ENCODE data around the gene CCDC13. TPM values are rescaled to one million over a fixed set of nuclear protein-coding genes. Genes with fewer than 3 reads are reported as not detected.

CCDC13 gene
- total RNA-seq, 4 donors from 2014 or later, result 0.27 to 33.3 (median 13.6) TPM

- Histone ChIP-seq H3K9me3 (no peaks in the 10 kb centered on the region), H3K4me1 (peaks cover 0 to 15% (median 5%) of the 10 kb centered on the region in 4 donors), H3K27me3 (no peaks in the 10 kb centered on the region), H3K36me3 (no peaks in the 10 kb centered on the region), H3K27ac (no peak overlapping the region), H3K4me3 (no peak overlapping the region)
- TF ChIP-seq CTCF (IDR thresholded peaks at IDR 0.05) (no peak), POLR2AphosphoS5 (IDR thresholded peaks at IDR 0.05) (no peak), EP300 (IDR thresholded peaks at IDR 0.05; ENCODE audit: low read depth) (no peak), POLR2A (IDR thresholded peaks at IDR 0.05) (no peak)
- intact Hi-C loops (cut with DNase I; ENCODE audit: low total_unique reads) (no loop called here), in situ Hi-C loops (cut with MboI; ENCODE audit: low pct_ligation_motif_present in 1 of 4, low pct_unique_long_range_greater_than_20kb in 1 of 4, low sequenced_read_pairs in 3 of 4) (loop anchor here in 1 of 4 donors (25.0 kb wide), 1 partner anchor 177 kb away; the partner anchor contains the start of genes SEC22C and SS18L2)
- DNase-seq, result no peak
- WGBS, 2 donors (ENCODE audit: low coverage in 1 of 2), result 75% methylated on average over 3 of the region's 3 CpGs; no CpG with 5 or more reads in 1 of the 2 donors
These were observed 8.3 kb downstream of the CCDC13 start for GRCh38 chr3:42764561-42765295.

GRCh38 chr3:42764115-42764514, 8.9 kb downstream of the CCDC13 start:
- no peak overlapping the region for H3K27ac ChIP-seq
- in situ Hi-C loops (cut with MboI; ENCODE audit: low pct_ligation_motif_present in 1 of 4, low pct_unique_long_range_greater_than_20kb in 1 of 4, low sequenced_read_pairs in 3 of 4) (loop anchor here in 1 of 4 donors (25.0 kb wide), 1 partner anchor 177 kb away; the partner anchor contains the start of genes SEC22C and SS18L2), intact Hi-C loops (cut with DNase I; ENCODE audit: low total_unique reads) (no loop called here)
- H3K4me3 ChIP-seq, result no peak overlapping the region
- 44 to 50% methylated on average over 3 of the region's 3 CpGs for WGBS, 2 donors (ENCODE audit: low coverage in 1 of 2)
- H3K27me3 ChIP-seq, result no peaks in the 10 kb centered on the region
- DNase-seq, result no peak
- no peaks in the 10 kb centered on the region for H3K9me3 ChIP-seq
- peaks cover 0 to 15% (median 5%) of the 10 kb centered on the region in 4 donors for H3K4me1 ChIP-seq
- TF ChIP-seq POLR2AphosphoS5 (IDR thresholded peaks at IDR 0.05), result no peak
- no peaks in the 10 kb centered on the region for H3K36me3 ChIP-seq

- Histone ChIP-seq H3K36me3 (no peaks in the 10 kb centered on the region), H3K4me3 (no peak overlapping the region), H3K9me3 (no peaks in the 10 kb centered on the region), H3K27ac (no peak overlapping the region), H3K27me3 (no peaks in the 10 kb centered on the region), H3K4me1 (peaks cover 0 to 15% (median 5%) of the 10 kb centered on the region in 4 donors)
- 44 to 46% methylated on average over 2 of the region's 2 CpGs for WGBS, 2 donors (ENCODE audit: low coverage in 1 of 2)
- in situ Hi-C loops (cut with MboI; ENCODE audit: low pct_ligation_motif_present in 1 of 4, low pct_unique_long_range_greater_than_20kb in 1 of 4, low sequenced_read_pairs in 3 of 4), result loop anchor here in 1 of 4 donors (25.0 kb wide), 1 partner anchor 176 kb away; the partner anchor contains the start of genes SEC22C and SS18L2
- DNase-seq, result no peak
- no peak for TF ChIP-seq EP300 (IDR thresholded peaks at IDR 0.05; ENCODE audit: low read depth)
- no peak for TF ChIP-seq POLR2A (IDR thresholded peaks at IDR 0.05)
- no peak for TF ChIP-seq CTCF (IDR thresholded peaks at IDR 0.05)
- TF ChIP-seq POLR2AphosphoS5 (IDR thresholded peaks at IDR 0.05), result no peak
- intact Hi-C loops (cut with DNase I; ENCODE audit: low total_unique reads), result no loop called here
These were observed 10.0 kb downstream of the CCDC13 start for GRCh38 chr3:42763021-42763420.

- intact Hi-C loops (cut with DNase I; ENCODE audit: low total_unique reads) (no loop called here), in situ Hi-C loops (cut with MboI; ENCODE audit: low pct_ligation_motif_present in 1 of 4, low pct_unique_long_range_greater_than_20kb in 1 of 4, low sequenced_read_pairs in 3 of 4) (loop anchor here in 1 of 4 donors (25.0 kb wide), 1 partner anchor 175 kb away; the partner anchor contains the start of genes SEC22C and SS18L2)
- no peak for TF ChIP-seq POLR2AphosphoS5 (IDR thresholded peaks at IDR 0.05)
- TF ChIP-seq EP300 (IDR thresholded peaks at IDR 0.05; ENCODE audit: low read depth), result no peak
- no peak for TF ChIP-seq POLR2A (IDR thresholded peaks at IDR 0.05)
- no peak for TF ChIP-seq CTCF (IDR thresholded peaks at IDR 0.05)
- Histone ChIP-seq H3K9me3 (no peaks in the 10 kb centered on the region), H3K27ac (no peak overlapping the region), H3K27me3 (no peaks in the 10 kb centered on the region), H3K36me3 (no peaks in the 10 kb centered on the region), H3K4me3 (no peak overlapping the region), H3K4me1 (peaks cover 0 to 15% (median 5%) of the 10 kb centered on the region in 4 donors)
- WGBS, 2 donors (ENCODE audit: low coverage in 1 of 2), result 70% methylated on average over 6 of the region's 6 CpGs; no CpG with 5 or more reads in 1 of the 2 donors
- DNase-seq, result no peak
These were observed 10.9 kb downstream of the CCDC13 start for GRCh38 chr3:42762046-42762724.
